ENCODE results near the gene CRABP2. TPM values are rescaled to one million over a fixed set of nuclear protein-coding genes. Genes with fewer than 3 reads are reported as not detected.
A peak's percentile ranks its signal among the peaks of the same experiment; 100 is the strongest.

CRABP2 gene
- total RNA-seq, 6 experiments from 2014 or later: 0.24 TPM; not detected in 5

- no peaks in the 10 kb centered on the region for H3K9me3 ChIP-seq
- H3K36me3 ChIP-seq: no peaks in the 10 kb centered on the region
- no peak for TF ChIP-seq POLR2A (IDR thresholded peaks at IDR 0.05)
- TF ChIP-seq CTCF (IDR thresholded peaks at IDR 0.05): peak; percentile 40 to 61 (median 54)
- ATAC-seq (peak in 3 of 4 donors; percentile 23 to 58 (median 28)), DNase-seq (no peak)
- intact Hi-C loops (cut with DNase I): no loop called here
- peak overlapping the region; percentile 1 to 13 (median 12) for H3K4me3 ChIP-seq
- H3K27ac ChIP-seq: no peak overlapping the region
- H3K4me1 ChIP-seq: peaks cover 0 to 16% (median 9%) of the 10 kb centered on the region in 4 donors
- peaks cover 0 to 31% of the 10 kb centered on the region in 2 donors for H3K27me3 ChIP-seq
- 3% methylated on average over 31 of the region's 45 CpGs for WGBS (ENCODE audit: insufficient coverage, low coverage, low lambda C conversion rate, missing lambda C conversion rate)
Measured at GRCh38 chr1:156705918-156706656, 704 bp upstream of the CRABP2 start.

GRCh38 chr1:156704930-156705320, 458 bp downstream of the CRABP2 start:
- no peak overlapping the region for H3K27ac ChIP-seq
- no peaks in the 10 kb centered on the region for H3K36me3 ChIP-seq
- peaks cover 0 to 16% (median 9%) of the 10 kb centered on the region in 4 donors for H3K4me1 ChIP-seq
- ATAC-seq (peak in 2 of 4 donors; percentile 13 to 67), DNase-seq (peak in 1 of 3 donors; percentile 42)
- intact Hi-C loops (cut with DNase I): no loop called here
- no peak overlapping the region for H3K4me3 ChIP-seq
- TF ChIP-seq POLR2A (IDR thresholded peaks at IDR 0.05) (no peak), CTCF (IDR thresholded peaks at IDR 0.05) (no peak)
- no CpG with 5 or more reads among the region's 29 CpGs for WGBS (ENCODE audit: insufficient coverage, low coverage, low lambda C conversion rate, missing lambda C conversion rate)
- peaks cover 0 to 31% of the 10 kb centered on the region in 2 donors for H3K27me3 ChIP-seq
- H3K9me3 ChIP-seq: no peaks in the 10 kb centered on the region

- Histone ChIP-seq H3K27ac (no peak overlapping the region), H3K4me1 (peaks cover 0 to 16% (median 9%) of the 10 kb centered on the region in 4 donors), H3K9me3 (no peaks in the 10 kb centered on the region), H3K4me3 (no peak overlapping the region), H3K36me3 (no peaks in the 10 kb centered on the region), H3K27me3 (peaks cover 0 to 31% of the 10 kb centered on the region in 2 donors)
- TF ChIP-seq POLR2A (IDR thresholded peaks at IDR 0.05) (no peak), CTCF (IDR thresholded peaks at IDR 0.05) (no peak)
- WGBS (ENCODE audit: insufficient coverage, low coverage, low lambda C conversion rate, missing lambda C conversion rate): 39% methylated on average over 6 of the region's 10 CpGs
- intact Hi-C loops (cut with DNase I): no loop called here
- ATAC-seq (no peak), DNase-seq (no peak)
Measured at GRCh38 chr1:156704166-156704711, 1.1 kb downstream of the CRABP2 start.

GRCh38 chr1:156703741-156704140, 1.6 kb downstream of the CRABP2 start:
- Histone ChIP-seq H3K27me3 (peaks cover 0 to 31% of the 10 kb centered on the region in 2 donors), H3K4me3 (no peak overlapping the region), H3K36me3 (no peaks in the 10 kb centered on the region), H3K4me1 (peaks cover 0 to 16% (median 9%) of the 10 kb centered on the region in 4 donors), H3K9me3 (no peaks in the 10 kb centered on the region), H3K27ac (no peak overlapping the region)
- intact Hi-C loops (cut with DNase I): no loop called here
- ATAC-seq (no peak), DNase-seq (no peak)
- WGBS (ENCODE audit: insufficient coverage, low coverage, low lambda C conversion rate, missing lambda C conversion rate): 6% methylated on average over 2 of the region's 4 CpGs
- TF ChIP-seq CTCF (IDR thresholded peaks at IDR 0.05): no peak
- TF ChIP-seq POLR2A (IDR thresholded peaks at IDR 0.05): no peak
